HepG2 (cell line): ENCODE measurements around the gene MBD3L5. TPM values are rescaled to one million over a fixed set of nuclear protein-coding genes. Genes with fewer than 3 reads are reported as not detected.

Experiments used
- ATAC-seq: fragments of 200-7000 bp; cut with Tn5 transposase; 3 replicates; pipeline ENCODE4 v1.9.1; 2020; ENCODE audit warnings: mild to moderate bottlenecking, moderate library complexity
- BruUV-seq: library from RNA; stranded (reverse); fragments of 400-500 nt; replicated peaks from 2 replicates; lab custom pipeline; 2021; lab: Mats Ljungman, UMichigan
- CTCF ChIA-PET: fragments of 300-600 bp; formaldehyde crosslinking; extraction: SDS; loops from one replicate; lab custom pipeline; 2021; ENCODE audit warnings: low total read pairs, inconsistent platforms, low intra/inter-chr PET ratio; lab: Yijun Ruan, JAX
- POLR2A ChIA-PET: fragments of 350-600 bp; sonication (Branson Sonifier 250); formaldehyde crosslinking; loops from one replicate; lab custom pipeline; 2020; ENCODE audit warnings: antibody characterized with exemption, inconsistent platforms; lab: Yijun Ruan, JAX
- DNase-seq: peaks from one replicate; pipeline ENCODE4 v3.0.0-alpha.2; 2015; ENCODE audit warnings: low spot score
- FAIRE-seq: peaks from 3 replicates; lab custom pipeline; 2011; peaks lifted over from hg19 to GRCh38; lab: Jason Lieb, UNC
- H2AFZ ChIP-seq: one replicate; pipeline ENCODE4 v1.6.1; 2011; ENCODE audit warnings: low read length, inconsistent platforms
- H3K27ac ChIP-seq: fragments of 300-600 bp; 3 replicates; pipeline ENCODE4 v1.8.0; 2011; ENCODE audit warnings: mixed run types, mild to moderate bottlenecking, mixed read lengths, low read length, inconsistent platforms; ENCODE audit not compliant: insufficient read depth; ENCODE audit errors: extremely low read length
- H3K27me3 ChIP-seq, 2 experiments: fragments of 200-600 bp in 1 of 2; 2 replicates in 1 of 2; 3 replicates in 1 of 2; pipeline versions ENCODE4 v1.6.0 to v1.8.0; 2011; ENCODE audit warnings: low read length in 2 of 2, mild to moderate bottlenecking in 2 of 2, moderate library complexity in 2 of 2, inconsistent platforms in 1 of 2; ENCODE audit not compliant: insufficient read depth in 2 of 2, control insufficient read depth in 1 of 2
- H3K36me3 ChIP-seq, 2 experiments: fragments of 200-600 bp in 1 of 2; replicated peaks in 1 of 2; 2 replicates in 1 of 2; 3 replicates in 1 of 2; pipeline versions ENCODE4 v1.5.1 to v1.8.0; 2011; ENCODE audit warnings: low read length in 2 of 2, inconsistent platforms in 1 of 2; ENCODE audit not compliant: insufficient read depth in 2 of 2, control insufficient read depth in 1 of 2
- H3K4me1 ChIP-seq: 2 replicates; pipeline ENCODE4 v1.5.1; 2012; ENCODE audit warnings: low read length, inconsistent platforms; ENCODE audit not compliant: insufficient read depth
- H3K4me2 ChIP-seq: 2 replicates; pipeline ENCODE4 v1.6.0; 2011; ENCODE audit warnings: low read depth, low read length, inconsistent platforms
- H3K4me3 ChIP-seq, 3 experiments: fragments of 200-600 bp in 1 of 3; sonication (generic), shearing (Covaris generic) in 1 of 3; replicated peaks in 1 of 3; 2 replicates each; pipeline ENCODE4 v1.5.1; 2011 to 2016; ENCODE audit warnings: low read length in 3 of 3, inconsistent platforms in 2 of 3, low read depth in 2 of 3, mild to moderate bottlenecking in 2 of 3, control low read depth in 1 of 3, mixed read lengths in 1 of 3; ENCODE audit not compliant: insufficient read depth in 1 of 3
- H3K79me2 ChIP-seq: one replicate; pipeline ENCODE4 v1.6.1; 2011; ENCODE audit warnings: low read length, inconsistent platforms; ENCODE audit not compliant: insufficient read depth
- H3K9ac ChIP-seq: 2 replicates; pipeline ENCODE4 v1.6.0; 2011; ENCODE audit warnings: mild to moderate bottlenecking, low read depth, low read length, inconsistent platforms; ENCODE audit not compliant: insufficient read depth
- H3K9me3 ChIP-seq: 2 replicates; pipeline ENCODE4 v1.5.1; 2012; ENCODE audit warnings: mild to moderate bottlenecking, low read length
- H4K20me1 ChIP-seq: 2 replicates; pipeline ENCODE4 v1.6.0; 2011; ENCODE audit warnings: inconsistent platforms, mild to moderate bottlenecking, low read length, moderate library complexity; ENCODE audit not compliant: insufficient read depth
- CBX2 ChIP-seq, 2 experiments: fragments of 200-600 bp in 1 of 2; sonication (generic); formaldehyde crosslinking in 1 of 2; IDR thresholded peaks; 2 replicates each; pipeline versions ENCODE4 v1.7.0 to v1.8.1; 2018 to 2022; ENCODE audit warnings: low read depth in 2 of 2, low read length in 1 of 2, mild to moderate bottlenecking in 1 of 2, missing genetic modification reagents in 1 of 2
- CENPX ChIP-seq: sonication (generic); formaldehyde crosslinking; IDR thresholded peaks from 2 replicates; pipeline ENCODE4 v1.9.0; 2021; ENCODE audit warnings: mild to moderate bottlenecking, missing genetic modification reagents, moderate library complexity
- EED ChIP-seq: sonication (generic); formaldehyde crosslinking; IDR thresholded peaks from 2 replicates; pipeline ENCODE4 v1.5.0; 2020; ENCODE audit warnings: mild to moderate bottlenecking, missing genetic modification reagents
- MAFK ChIP-seq, 2 experiments: IDR thresholded peaks in 1 of 2; conservative IDR thresholded peaks in 1 of 2; 2 replicates each; pipeline ENCODE4 v1.6.1; 2011; ENCODE audit warnings: improper control_type of control experiment in 2 of 2, low read length in 2 of 2
- MEIS1 ChIP-seq: sonication (generic); formaldehyde crosslinking; IDR thresholded peaks from 2 replicates; pipeline ENCODE4 v1.9.0; 2021; ENCODE audit warnings: mild to moderate bottlenecking, missing genetic modification reagents, moderate library complexity, borderline replicate concordance
- NFYB ChIP-seq: sonication (generic); formaldehyde crosslinking; IDR thresholded peaks from 2 replicates; pipeline ENCODE4 v1.4.0; 2020; ENCODE audit warnings: missing genetic modification reagents
- NFYC ChIP-seq: IDR thresholded peaks from 2 replicates; pipeline ENCODE4 v1.6.1; 2016; ENCODE audit warnings: missing genetic modification reagents, missing compliant biosample characterization
- PTBP1 ChIP-seq: fragments of 200-400 bp; formaldehyde crosslinking; IDR thresholded peaks from 2 replicates; pipeline ENCODE4 v1.6.1; 2018; ENCODE audit warnings: low read length, low read depth; ENCODE audit not compliant: poor library complexity, severe bottlenecking
- ZNF354B ChIP-seq: sonication (generic); formaldehyde crosslinking; IDR thresholded peaks from 2 replicates; pipeline ENCODE4 v1.8.0; 2022; ENCODE audit warnings: mild to moderate bottlenecking, missing genetic modification reagents
- ZNF441 ChIP-seq: sonication (generic); formaldehyde crosslinking; IDR thresholded peaks from 2 replicates; pipeline ENCODE4 v1.7.0; 2021; ENCODE audit warnings: missing genetic modification reagents, borderline replicate concordance
- WGBS: methylation state at CpG from one replicate; pipeline ENCODE4 v1.1.6; 2017; ENCODE audit warnings: low lambda C conversion rate; 5-methylcytosine and 5-hydroxymethylcytosine counted together
- in situ Hi-C: cut with HindIII; loops from 2 replicates; pipeline ENCODE4 v1.10.0; 2017; ENCODE audit warnings: low pct_unique_long_range_greater_than_20kb; ENCODE audit not compliant: extremely low pct_ligation_motif_present
- intact Hi-C: fragments of 100-400 bp; cut with micrococcal nuclease; formaldehyde crosslinking; loops from one replicate; pipeline ENCODE4 v1.10.0; 2022; ENCODE audit not compliant: unreplicated experiment
- polyA plus RNA-seq, 8 experiments: library from polyadenylated mRNA; depleted of rRNA in 3 of 8; stranded (reverse) in 7 of 8; unstranded in 1 of 8; fragments of >200 nt; fragmentation: Illumina TruSeq in 4 of 8; extraction: Trizol in 4 of 8; gene quantifications; 2 replicates each; pipeline versions ENCODE4 v1.2.1 to v1.2.3, GENCODE V29; 2011 to 2016; ENCODE audit warnings: low read depth in 4 of 8, missing spikeins in 1 of 8, mixed read lengths in 1 of 8; ENCODE audit not compliant: insufficient read depth in 1 of 8
- total RNA-seq, 5 experiments: library from RNA; depleted of rRNA; stranded (reverse); fragments of >200 nt; fragmentation: Illumina TruSeq; extraction: Trizol; gene quantifications; 2 replicates each; pipeline ENCODE4 v1.2.3, GENCODE V29; 2016; ENCODE audit warnings: low read depth in 1 of 5
- TF ChIP-seq, protein P1 (sequence below): sonication (generic); formaldehyde crosslinking; conservative IDR thresholded peaks from 2 replicates; pipeline ENCODE4 v1.8.0; 2022; ENCODE audit warnings: mild to moderate bottlenecking, moderate library complexity, missing genetic modification reagents
- TF ChIP-seq, protein P2 (sequence below): IDR thresholded peaks from 2 replicates; pipeline ENCODE4 v1.6.1; 2016; ENCODE audit warnings: low read depth, borderline replicate concordance

The MBD3L5 gene
- total and polyA plus RNA-seq, 2 of the 13 experiments (the other 11 are each of a cell fraction or from before 2014, with no cell fraction given) = not detected

DNA sequence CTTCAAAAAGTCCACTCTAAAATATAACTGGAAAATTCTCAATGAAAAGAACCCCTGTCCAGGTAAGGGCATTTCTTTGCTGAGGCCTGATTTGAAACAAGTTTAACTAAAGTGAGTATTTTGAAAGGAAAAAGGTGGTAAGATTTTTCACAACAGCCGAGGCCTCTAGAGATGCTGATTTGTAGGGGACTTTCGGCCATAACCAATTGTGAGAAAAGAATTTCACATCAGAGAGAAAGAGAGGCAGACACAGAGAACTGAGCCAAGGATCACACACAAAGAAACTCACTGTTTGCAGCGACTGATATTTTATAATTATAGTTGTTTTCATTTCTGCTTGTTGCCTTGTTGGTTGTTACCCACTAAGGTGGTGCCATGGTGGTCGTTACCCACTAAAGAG lies 33.6 kb upstream of the MBD3L5 start (continued):
- TF ChIP-seq, protein P1, sequence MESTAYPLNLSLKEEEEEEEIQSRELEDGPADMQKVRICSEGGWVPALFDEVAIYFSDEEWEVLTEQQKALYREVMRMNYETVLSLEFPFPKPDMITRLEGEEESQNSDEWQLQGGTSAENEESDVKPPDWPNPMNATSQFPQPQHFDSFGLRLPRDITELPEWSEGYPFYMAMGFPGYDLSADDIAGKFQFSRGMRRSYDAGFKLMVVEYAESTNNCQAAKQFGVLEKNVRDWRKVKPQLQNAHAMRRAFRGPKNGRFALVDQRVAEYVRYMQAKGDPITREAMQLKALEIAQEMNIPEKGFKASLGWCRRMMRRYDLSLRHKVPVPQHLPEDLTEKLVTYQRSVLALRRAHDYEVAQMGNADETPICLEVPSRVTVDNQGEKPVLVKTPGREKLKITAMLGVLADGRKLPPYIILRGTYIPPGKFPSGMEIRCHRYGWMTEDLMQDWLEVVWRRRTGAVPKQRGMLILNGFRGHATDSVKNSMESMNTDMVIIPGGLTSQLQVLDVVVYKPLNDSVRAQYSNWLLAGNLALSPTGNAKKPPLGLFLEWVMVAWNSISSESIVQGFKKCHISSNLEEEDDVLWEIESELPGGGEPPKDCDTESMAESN = no peak

DNA sequence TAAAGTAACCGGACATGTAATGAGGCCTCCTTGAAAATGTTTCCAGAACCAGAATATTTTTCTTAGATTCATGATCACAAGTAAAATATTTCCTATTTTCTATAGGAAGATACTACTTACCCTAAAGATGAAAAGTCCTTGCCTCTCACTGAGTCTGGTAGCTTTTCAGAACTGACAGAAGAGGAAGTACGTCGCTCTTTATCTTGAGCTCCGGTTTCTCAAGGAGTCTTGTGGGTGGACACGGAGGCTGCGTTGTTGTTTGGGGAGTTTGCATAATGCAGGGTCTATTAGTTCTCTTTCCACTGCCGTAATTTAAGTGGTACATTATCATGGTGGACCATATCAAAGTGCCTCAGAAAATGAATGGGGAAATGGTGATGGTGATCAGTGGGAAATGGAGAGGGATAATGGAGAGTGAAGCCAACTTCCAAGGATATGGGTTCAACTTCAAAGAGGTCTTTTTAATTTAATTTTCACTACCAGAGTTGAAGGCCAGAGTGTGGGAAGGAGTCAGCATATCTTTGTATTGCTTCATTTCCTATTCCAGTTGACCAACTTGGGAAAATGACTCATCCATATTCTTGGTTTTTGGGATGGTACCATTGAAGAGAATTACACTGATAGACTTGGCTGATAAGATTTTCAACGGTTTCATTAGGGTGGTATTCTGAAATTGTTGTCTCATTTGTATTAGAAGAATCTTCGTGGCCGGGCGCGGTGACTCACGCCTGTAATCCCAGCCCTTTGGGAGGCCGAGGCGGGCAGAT lies 32.5 kb upstream of the MBD3L5 start:
- BruUV-seq = no TSS peak

More for the DNA sequence above, 32.5 kb upstream of the MBD3L5 start:
- H3K4me1 ChIP-seq = no peaks in the 10 kb centered on the region
- peaks cover 8% of the 10 kb centered on the region for H3K9me3 ChIP-seq
- no peak overlapping the region for H3K9ac ChIP-seq
- no peak overlapping the region for H3K27ac ChIP-seq
- H4K20me1 ChIP-seq = no peaks in the 10 kb centered on the region
- H3K79me2 ChIP-seq = no peaks in the 10 kb centered on the region
- no peak overlapping the region for H3K4me2 ChIP-seq
- DNase-seq (no peak), ATAC-seq (no peak), FAIRE-seq (no peak)
- POLR2A ChIA-PET = no interaction called here
- in situ Hi-C loops (no loop called here), intact Hi-C loops (no loop called here)
- 69% methylated on average over 15 of the region's 15 CpGs for WGBS
- CTCF ChIA-PET = no interaction called here
- H3K4me3 ChIP-seq = no peak overlapping the region
- no peak for TF ChIP-seq EED (CRISPR knock-in tag)
- TF ChIP-seq ZNF441 (CRISPR knock-in tag) = no peak
- no peak for TF ChIP-seq MAFK (conservative IDR thresholded peaks at IDR 0.05 in 1 of 2, IDR thresholded peaks at IDR 0.05 in 1 of 2; ENCODE audit: low read length in 2 of 2)
- no peak for TF ChIP-seq MEIS1 (CRISPR knock-in tag)
- no peak for TF ChIP-seq PTBP1
- TF ChIP-seq, protein P2, sequence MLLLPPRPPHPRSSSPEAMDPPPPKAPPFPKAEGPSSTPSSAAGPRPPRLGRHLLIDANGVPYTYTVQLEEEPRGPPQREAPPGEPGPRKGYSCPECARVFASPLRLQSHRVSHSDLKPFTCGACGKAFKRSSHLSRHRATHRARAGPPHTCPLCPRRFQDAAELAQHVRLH (CRISPR knock-in tag) = no peak
- no peak for TF ChIP-seq CENPX
- TF ChIP-seq NFYB (CRISPR knock-in tag) = no peak
- TF ChIP-seq CBX2 (IDR thresholded peaks at IDR 0.05; ENCODE audit: low read depth, low read length) = no peak
- no peak for TF ChIP-seq CBX2 (CRISPR knock-in tag; IDR thresholded peaks at IDR 0.05; ENCODE audit: low read depth)
- TF ChIP-seq ZNF354B (CRISPR knock-in tag) = no peak
- TF ChIP-seq NFYC (CRISPR knock-in tag) = no peak
- H3K36me3 ChIP-seq = no peaks in the 10 kb centered on the region
- H3K27me3 ChIP-seq = no peaks in the 10 kb centered on the region; a peak in 1 of 5 replicates
- no peak overlapping the region for H2AFZ ChIP-seq
